Uterus (tissue), 4 donors: ENCODE results near the gene LUZP2. TPM values are rescaled to one million over a fixed set of nuclear protein-coding genes. Genes with fewer than 3 reads are reported as not detected.

Source experiments
- DNase-seq, 2 donors: peaks; one replicate each; pipeline ENCODE4 v3.0.0-alpha.2; 2019 to 2020
- H3K27ac ChIP-seq, 2 donors: fragments of 200-600 bp; sonication (generic); 1 replicate in 1 of 2; 2 replicates in 1 of 2; pipeline ENCODE4 v1.5.1; 2016 to 2018
- H3K27me3 ChIP-seq, 2 donors: fragments of 200-600 bp; sonication (generic); one replicate each; pipeline ENCODE4 v1.5.1; 2018 to 2019; ENCODE audit warnings: control low read depth in 1 of 2
- H3K36me3 ChIP-seq, 2 donors: fragments of 200-600 bp; sonication (generic); one replicate each; pipeline ENCODE4 v1.5.1; 2019; ENCODE audit warnings: control low read depth in 1 of 2
- H3K4me1 ChIP-seq, 2 donors: fragments of 200-600 bp; sonication (generic); one replicate each; pipeline ENCODE4 v1.5.1; 2018 to 2019; ENCODE audit warnings: control low read depth in 1 of 2
- H3K4me3 ChIP-seq, 2 donors: fragments of 200-600 bp; sonication (generic); 1 replicate in 1 of 2; 2 replicates in 1 of 2; pipeline ENCODE4 v1.5.1; 2018 to 2019; ENCODE audit warnings: mild to moderate bottlenecking in 1 of 2
- H3K9me3 ChIP-seq, 2 donors: fragments of 200-600 bp; sonication (generic); one replicate each; pipeline ENCODE4 v1.5.1; 2019; ENCODE audit warnings: control low read depth in 1 of 2
- CTCF ChIP-seq, 4 experiments: fragments of 200-600 bp in 2 of 4; fragments of 450-650 bp in 2 of 4; sonication (generic) in 2 of 4; IDR thresholded peaks; one replicate each; pipeline ENCODE4 v1.5.1; 2016 to 2019; ENCODE audit warnings: antibody characterized with exemption in 4 of 4, mild to moderate bottlenecking in 2 of 4, moderate library complexity in 1 of 4
- POLR2A ChIP-seq, 2 donors: fragments of 450-650 bp; IDR thresholded peaks; one replicate each; pipeline ENCODE4 v1.6.1; 2016; ENCODE audit warnings: antibody characterized with exemption in 2 of 2, mild to moderate bottlenecking in 1 of 2, moderate library complexity in 1 of 2
- intact Hi-C: fragments of 100-400 bp; cut with DNase I; formaldehyde crosslinking; loops from one replicate; pipeline ENCODE4 v1.15.1; 2023; ENCODE audit warnings: low total_unique reads
- total RNA-seq, 4 donors: library from RNA; depleted of rRNA in 3 of 4; stranded (reverse); fragments of >200 nt in 3 of 4; gene quantifications; one replicate each; pipeline versions ENCODE4 v1.1.0 to v1.2.4, GENCODE V29; 2014 to 2023
- donor health status: DM: yes; HTN: yes; CAD: no.

LUZP2 gene
- total RNA-seq, 4 donors from 2014 or later = 0.24 to 13.8 TPM; not detected in 2

GRCh38 chr11:24819006-24819405 is 322.2 kb downstream of the LUZP2 start:
- DNase-seq = no peak
- Histone ChIP-seq H3K27me3 (no peaks in the 10 kb centered on the region), H3K36me3 (no peaks in the 10 kb centered on the region), H3K27ac (no peak overlapping the region), H3K4me1 (no peaks in the 10 kb centered on the region), H3K9me3 (no peaks in the 10 kb centered on the region), H3K4me3 (no peak overlapping the region)
- intact Hi-C loops = no loop called here
- TF ChIP-seq CTCF (IDR thresholded peaks at IDR 0.05) (no peak), POLR2A (IDR thresholded peaks at IDR 0.05) (no peak)

GRCh38 chr11:24819863-24820434 is 323.1 kb downstream of the LUZP2 start:
- no peak overlapping the region for H3K4me3 ChIP-seq
- no peak for DNase-seq
- TF ChIP-seq CTCF (IDR thresholded peaks at IDR 0.05) (no peak), POLR2A (IDR thresholded peaks at IDR 0.05) (no peak)
- H3K9me3 ChIP-seq = no peaks in the 10 kb centered on the region
- no peaks in the 10 kb centered on the region for H3K27me3 ChIP-seq
- no peaks in the 10 kb centered on the region for H3K36me3 ChIP-seq
- no peaks in the 10 kb centered on the region for H3K4me1 ChIP-seq
- no peak overlapping the region for H3K27ac ChIP-seq
- intact Hi-C loops = no loop called here

- Histone ChIP-seq H3K4me1 (no peaks in the 10 kb centered on the region), H3K9me3 (no peaks in the 10 kb centered on the region), H3K27me3 (no peaks in the 10 kb centered on the region), H3K4me3 (no peak overlapping the region), H3K36me3 (no peaks in the 10 kb centered on the region), H3K27ac (no peak overlapping the region)
- TF ChIP-seq POLR2A (IDR thresholded peaks at IDR 0.05) (no peak), CTCF (IDR thresholded peaks at IDR 0.05) (no peak)
- intact Hi-C loops = no loop called here
- DNase-seq = no peak
These were observed 323.7 kb downstream of the LUZP2 start for GRCh38 chr11:24820541-24820940.

GRCh38 chr11:24828938-24829605 is 332.2 kb downstream of the LUZP2 start:
- intact Hi-C loops = no loop called here
- TF ChIP-seq POLR2A (IDR thresholded peaks at IDR 0.05) = no peak
- TF ChIP-seq CTCF (IDR thresholded peaks at IDR 0.05) = no peak
- H3K36me3 ChIP-seq = no peaks in the 10 kb centered on the region
- DNase-seq = no peak
- H3K4me1 ChIP-seq = no peaks in the 10 kb centered on the region
- H3K9me3 ChIP-seq = no peaks in the 10 kb centered on the region
- H3K27ac ChIP-seq = no peak overlapping the region
- H3K27me3 ChIP-seq = no peaks in the 10 kb centered on the region
- H3K4me3 ChIP-seq = no peak overlapping the region

GRCh38 chr11:24833573-24833972 is 336.7 kb downstream of the LUZP2 start:
- H3K4me3 ChIP-seq = no peak overlapping the region
- DNase-seq = no peak
- no peaks in the 10 kb centered on the region for H3K36me3 ChIP-seq
- no peaks in the 10 kb centered on the region for H3K9me3 ChIP-seq
- intact Hi-C loops = no loop called here
- H3K27me3 ChIP-seq = no peaks in the 10 kb centered on the region
- no peaks in the 10 kb centered on the region for H3K4me1 ChIP-seq
- TF ChIP-seq CTCF (IDR thresholded peaks at IDR 0.05) (no peak), POLR2A (IDR thresholded peaks at IDR 0.05) (no peak)
- H3K27ac ChIP-seq = no peak overlapping the region
